Measurements from ENCODE around the gene CDH4.

DNA sequence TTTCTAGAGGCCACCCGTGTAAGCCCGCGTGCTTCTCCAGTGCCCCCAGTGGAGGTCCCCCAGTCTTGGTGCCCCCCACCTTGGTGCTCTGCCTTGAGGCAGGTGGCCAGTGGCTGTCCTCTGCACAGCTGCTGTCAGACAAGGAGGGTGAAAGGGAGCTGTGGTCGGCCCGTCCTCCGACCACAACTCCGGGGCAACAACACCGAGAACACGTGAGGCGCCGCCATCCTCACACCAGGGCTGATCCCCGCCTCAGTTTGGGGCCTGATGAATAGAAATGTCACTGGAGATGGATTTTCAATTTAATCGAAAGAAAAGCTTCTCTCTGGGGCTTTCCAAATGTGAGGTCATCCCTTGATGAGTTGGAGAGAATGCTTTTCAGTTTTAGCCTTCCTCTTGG, 304.6 kb downstream of the CDH4 start:
- TF ChIP-seq, protein P1, sequence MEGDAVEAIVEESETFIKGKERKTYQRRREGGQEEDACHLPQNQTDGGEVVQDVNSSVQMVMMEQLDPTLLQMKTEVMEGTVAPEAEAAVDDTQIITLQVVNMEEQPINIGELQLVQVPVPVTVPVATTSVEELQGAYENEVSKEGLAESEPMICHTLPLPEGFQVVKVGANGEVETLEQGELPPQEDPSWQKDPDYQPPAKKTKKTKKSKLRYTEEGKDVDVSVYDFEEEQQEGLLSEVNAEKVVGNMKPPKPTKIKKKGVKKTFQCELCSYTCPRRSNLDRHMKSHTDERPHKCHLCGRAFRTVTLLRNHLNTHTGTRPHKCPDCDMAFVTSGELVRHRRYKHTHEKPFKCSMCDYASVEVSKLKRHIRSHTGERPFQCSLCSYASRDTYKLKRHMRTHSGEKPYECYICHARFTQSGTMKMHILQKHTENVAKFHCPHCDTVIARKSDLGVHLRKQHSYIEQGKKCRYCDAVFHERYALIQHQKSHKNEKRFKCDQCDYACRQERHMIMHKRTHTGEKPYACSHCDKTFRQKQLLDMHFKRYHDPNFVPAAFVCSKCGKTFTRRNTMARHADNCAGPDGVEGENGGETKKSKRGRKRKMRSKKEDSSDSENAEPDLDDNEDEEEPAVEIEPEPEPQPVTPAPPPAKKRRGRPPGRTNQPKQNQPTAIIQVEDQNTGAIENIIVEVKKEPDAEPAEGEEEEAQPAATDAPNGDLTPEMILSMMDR (IDR thresholded peaks at IDR 0.05) = no peak
- TF ChIP-seq POLR2A (IDR thresholded peaks at IDR 0.05) = no peak
